HEK293T (cell line): ENCODE results near the gene WIPF3.
"Not testable (repeated sequence)": the region's sequence is repeated elsewhere in the genome, so short reads cannot be mapped to it uniquely, and the experiment has no call there.

ENCODE experiments used
- CTCF ChIA-PET: fragments of 350-600 bp; formaldehyde crosslinking; extraction: SDS; loops from one replicate; lab custom pipeline; 2021; ENCODE audit warnings: antibody characterized with exemption, inconsistent platforms; lab: Yijun Ruan, JAX
- POLR2A ChIA-PET: fragments of 350-600 bp; formaldehyde crosslinking; extraction: SDS; loops from one replicate; lab custom pipeline; 2020; ENCODE audit warnings: antibody characterized with exemption, inconsistent platforms; lab: Yijun Ruan, JAX
- DNase-seq: peaks from one replicate; pipeline ENCODE4 v3.0.0; 2012; ENCODE audit warnings: mixed read lengths; ENCODE audit errors: extremely low spot score
- ARNT ChIP-seq: fragments of 450-650 bp; IDR thresholded peaks from 2 replicates; pipeline ENCODE4 v1.6.1; 2017; ENCODE audit warnings: mild to moderate bottlenecking
- BHLHE40 ChIP-seq: fragments of 450-650 bp; IDR thresholded peaks from 2 replicates; pipeline ENCODE4 v1.6.1; 2016; ENCODE audit warnings: mild to moderate bottlenecking, moderate library complexity, borderline replicate concordance
- CTBP1 ChIP-seq: fragments of 450-650 bp; IDR thresholded peaks from 2 replicates; pipeline ENCODE4 v1.6.1; 2016; ENCODE audit warnings: borderline replicate concordance
- ELF4 ChIP-seq: fragments of 450-650 bp; IDR thresholded peaks from 2 replicates; pipeline ENCODE4 v1.6.1; 2017; ENCODE audit warnings: antibody characterized with exemption
- FOXA1 ChIP-seq: fragments of 450-650 bp; IDR thresholded peaks from 2 replicates; pipeline ENCODE4 v1.6.1; 2016; ENCODE audit warnings: mild to moderate bottlenecking
- FOXK2 ChIP-seq: fragments of 450-650 bp; IDR thresholded peaks from 2 replicates; pipeline ENCODE4 v1.6.1; 2016; ENCODE audit warnings: mild to moderate bottlenecking
- FOXM1 ChIP-seq: fragments of 450-650 bp; IDR thresholded peaks from 2 replicates; pipeline ENCODE4 v1.6.1; 2017; ENCODE audit warnings: mild to moderate bottlenecking, borderline replicate concordance
- HDGF ChIP-seq: fragments of 450-650 bp; IDR thresholded peaks from 2 replicates; pipeline ENCODE4 v1.6.1; 2017; ENCODE audit warnings: antibody characterized with exemption, borderline replicate concordance
- L3MBTL2 ChIP-seq: fragments of 450-650 bp; conservative IDR thresholded peaks from 2 replicates; pipeline ENCODE4 v1.6.1; 2016; ENCODE audit warnings: mild to moderate bottlenecking
- LEF1 ChIP-seq: fragments of 450-650 bp; IDR thresholded peaks from 2 replicates; pipeline ENCODE4 v1.6.1; 2017; ENCODE audit warnings: mild to moderate bottlenecking, borderline replicate concordance
- NFRKB ChIP-seq: fragments of 450-650 bp; IDR thresholded peaks from 2 replicates; pipeline ENCODE4 v1.6.1; 2016; ENCODE audit warnings: mild to moderate bottlenecking, moderate library complexity
- SP1 ChIP-seq: fragments of 450-650 bp; IDR thresholded peaks from 2 replicates; pipeline ENCODE4 v1.6.1; 2017
- SUZ12 ChIP-seq: fragments of 450-650 bp; IDR thresholded peaks from 2 replicates; pipeline ENCODE4 v1.6.1; 2016; ENCODE audit warnings: mild to moderate bottlenecking
- TARDBP ChIP-seq: fragments of 450-650 bp; IDR thresholded peaks from 2 replicates; pipeline ENCODE4 v1.6.1; 2016
- ZNF384 ChIP-seq: fragments of 450-650 bp; IDR thresholded peaks from 2 replicates; pipeline ENCODE4 v1.6.1; 2016
- TF ChIP-seq, protein P1 (sequence below): fragments of 450-650 bp; IDR thresholded peaks from 2 replicates; pipeline ENCODE4 v1.6.1; 2016

WIPF3 gene

GRCh38 chr7:29889288-29889687 is 83.0 kb downstream of the WIPF3 start:
- ChIA-PET CTCF (no interaction called here), POLR2A (no interaction called here)
- no peak for DNase-seq
- TF ChIP-seq LEF1: no peak
- TF ChIP-seq SP1: no peak
- TF ChIP-seq TARDBP: no peak

GRCh38 chr7:29890251-29890650 is 83.9 kb downstream of the WIPF3 start:
- TF ChIP-seq SP1 (no peak), HDGF (no peak), ZNF384 (no peak), LEF1 (no peak), SUZ12 (no peak), ARNT (no peak), FOXK2 (no peak), TARDBP (no peak), BHLHE40 (no peak), L3MBTL2 (no peak), CTBP1 (no peak), NFRKB (no peak), FOXA1 (no peak), ELF4 (no peak)
- TF ChIP-seq, protein P1, sequence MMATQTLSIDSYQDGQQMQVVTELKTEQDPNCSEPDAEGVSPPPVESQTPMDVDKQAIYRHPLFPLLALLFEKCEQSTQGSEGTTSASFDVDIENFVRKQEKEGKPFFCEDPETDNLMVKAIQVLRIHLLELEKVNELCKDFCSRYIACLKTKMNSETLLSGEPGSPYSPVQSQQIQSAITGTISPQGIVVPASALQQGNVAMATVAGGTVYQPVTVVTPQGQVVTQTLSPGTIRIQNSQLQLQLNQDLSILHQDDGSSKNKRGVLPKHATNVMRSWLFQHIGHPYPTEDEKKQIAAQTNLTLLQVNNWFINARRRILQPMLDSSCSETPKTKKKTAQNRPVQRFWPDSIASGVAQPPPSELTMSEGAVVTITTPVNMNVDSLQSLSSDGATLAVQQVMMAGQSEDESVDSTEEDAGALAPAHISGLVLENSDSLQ: no peak
- no peak for DNase-seq
- ChIA-PET CTCF (no interaction called here), POLR2A (no interaction called here)

GRCh38 chr7:29890786-29891185 is 84.5 kb downstream of the WIPF3 start:
- CTCF ChIA-PET, DNase-seq, POLR2A ChIA-PET: not testable (repeated sequence)

DNA sequence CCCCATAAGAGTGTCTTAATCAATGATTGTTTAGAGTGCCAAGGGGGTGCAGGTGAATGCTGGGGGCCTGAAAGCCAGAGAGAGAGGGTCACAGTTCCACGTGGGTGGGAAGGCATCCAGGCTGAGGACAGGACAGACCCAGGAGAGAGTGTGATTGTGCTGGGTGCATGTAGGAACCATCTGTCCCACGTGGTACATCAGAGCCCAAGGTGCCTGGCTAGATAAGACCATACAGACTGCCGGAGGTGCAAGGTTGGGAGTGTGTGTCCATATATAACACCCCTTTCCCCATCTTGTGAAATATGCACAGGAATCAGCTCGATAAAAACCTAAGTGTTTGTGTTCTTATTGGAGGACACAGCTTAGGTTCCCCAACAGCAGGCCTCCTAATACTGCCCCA is 85.5 kb downstream of the WIPF3 start:
- DNase-seq: no peak
- CTCF ChIA-PET: no interaction called here
- TF ChIP-seq SUZ12: no peak
- TF ChIP-seq, protein P1: no peak
- TF ChIP-seq FOXM1: no peak
- TF ChIP-seq L3MBTL2: no peak
- no peak for TF ChIP-seq LEF1
- POLR2A ChIA-PET: no interaction called here

DNA sequence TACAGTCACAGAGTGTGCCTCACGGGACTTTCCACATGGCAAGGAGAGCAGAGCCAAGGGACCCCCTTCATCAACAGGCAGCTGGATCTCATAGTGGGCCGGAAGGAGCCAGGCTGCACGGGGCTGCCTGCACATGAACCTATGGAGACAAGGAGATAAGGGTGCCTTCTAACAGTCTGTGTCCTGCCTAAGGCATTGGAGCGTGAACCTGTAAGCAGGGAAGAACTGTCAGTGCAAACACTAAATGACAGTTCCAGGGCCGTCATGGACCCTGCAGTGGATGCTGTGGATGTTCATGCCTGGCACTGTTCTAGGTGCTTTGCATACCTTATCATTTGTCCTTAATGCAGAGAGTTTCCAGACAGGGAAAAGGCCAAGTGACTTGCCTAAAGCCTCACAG is 85.9 kb downstream of the WIPF3 start:
- CTCF ChIA-PET: no interaction called here
- no peak for TF ChIP-seq ARNT
- TF ChIP-seq FOXM1: no peak
- TF ChIP-seq SUZ12: no peak
- no peak for TF ChIP-seq FOXK2
- TF ChIP-seq HDGF: no peak
- no peak for TF ChIP-seq SP1
- TF ChIP-seq NFRKB: no peak
- TF ChIP-seq BHLHE40: no peak
- TF ChIP-seq TARDBP: no peak
- no peak for TF ChIP-seq ZNF384
- TF ChIP-seq ELF4: no peak
- TF ChIP-seq CTBP1: no peak
- TF ChIP-seq L3MBTL2: no peak
- TF ChIP-seq, protein P1: no peak
- no peak for TF ChIP-seq LEF1
- TF ChIP-seq FOXA1: no peak
- POLR2A ChIA-PET: no interaction called here
- DNase-seq: no peak

GRCh38 chr7:29893351-29893965 is 87.2 kb downstream of the WIPF3 start:
- ChIA-PET CTCF (no interaction called here), POLR2A (no interaction called here)
- no peak for DNase-seq
- TF ChIP-seq L3MBTL2 (no peak), SUZ12 (no peak), SP1 (no peak), BHLHE40 (no peak), FOXA1 (no peak), FOXK2 (no peak), ELF4 (no peak), NFRKB (no peak), HDGF (no peak), CTBP1 (no peak), TARDBP (no peak), LEF1 (no peak), ARNT (no peak), FOXM1 (no peak)
- TF ChIP-seq, protein P1: no peak
